MM.1S (cell line): ENCODE results near the gene FNIP2.

Source experiments
- CTCF ChIP-seq: fragments of 300-600 bp; sonication (generic); IDR thresholded peaks from 2 replicates; pipeline ENCODE4 v1.5.1; 2016; ENCODE audit warnings: antibody characterized with exemption, low read length, mixed read lengths
- EZH2phosphoT487 ChIP-seq: fragments of 300-600 bp; sonication (generic); IDR thresholded peaks from 2 replicates; pipeline ENCODE4 v1.6.1; 2018; ENCODE audit warnings: antibody characterized with exemption, low read length

DNA sequence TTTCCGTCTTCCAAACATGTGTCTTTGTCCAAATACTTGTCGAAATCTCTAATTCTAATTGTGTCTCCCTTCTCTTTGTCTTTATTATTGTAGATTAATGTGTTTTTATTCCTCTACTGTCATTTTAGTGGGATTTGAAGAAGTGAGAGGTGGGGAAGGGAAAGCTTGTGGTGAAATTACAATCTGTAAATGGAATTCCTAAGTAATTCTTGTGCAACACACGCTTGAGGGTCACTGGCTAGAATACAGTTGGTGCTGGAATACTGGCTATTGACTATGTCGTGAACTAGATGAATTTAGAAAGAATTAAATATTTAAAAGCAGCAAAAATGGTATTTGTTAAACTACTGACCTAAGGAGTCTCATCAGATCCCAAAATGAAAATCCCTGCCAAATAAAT lies 10.7 kb upstream of the FNIP2 start:
- TF ChIP-seq CTCF (no peak), EZH2phosphoT487 (no peak)
